Right renal pelvis (tissue), 4 donors: ENCODE results near the gene TGFBR3L. TPM values are rescaled to one million over a fixed set of nuclear protein-coding genes. Genes with fewer than 3 reads are reported as not detected.
"Not testable (repeated sequence)": the region's sequence is repeated elsewhere in the genome, so short reads cannot be mapped to it uniquely, and the experiment has no call there.

Source experiments
- DNase-seq, 4 donors: peaks; one replicate each; pipeline ENCODE4 v3.0.0-alpha.2; 2013; ENCODE audit warnings: low read depth in 4 of 4, low spot score in 3 of 4, missing footprints in 1 of 4
- polyA plus RNA-seq, 4 donors: library from polyadenylated mRNA; unstranded; fragments of 120-200 nt; gene quantifications; one replicate each; pipeline ENCODE4 v1.2.1, GENCODE V29; 2013; ENCODE audit not compliant: insufficient read length in 4 of 4

The TGFBR3L gene
- polyA plus RNA-seq, 4 donors = 0.28 to 1.1 (median 0.60) TPM

DNA sequence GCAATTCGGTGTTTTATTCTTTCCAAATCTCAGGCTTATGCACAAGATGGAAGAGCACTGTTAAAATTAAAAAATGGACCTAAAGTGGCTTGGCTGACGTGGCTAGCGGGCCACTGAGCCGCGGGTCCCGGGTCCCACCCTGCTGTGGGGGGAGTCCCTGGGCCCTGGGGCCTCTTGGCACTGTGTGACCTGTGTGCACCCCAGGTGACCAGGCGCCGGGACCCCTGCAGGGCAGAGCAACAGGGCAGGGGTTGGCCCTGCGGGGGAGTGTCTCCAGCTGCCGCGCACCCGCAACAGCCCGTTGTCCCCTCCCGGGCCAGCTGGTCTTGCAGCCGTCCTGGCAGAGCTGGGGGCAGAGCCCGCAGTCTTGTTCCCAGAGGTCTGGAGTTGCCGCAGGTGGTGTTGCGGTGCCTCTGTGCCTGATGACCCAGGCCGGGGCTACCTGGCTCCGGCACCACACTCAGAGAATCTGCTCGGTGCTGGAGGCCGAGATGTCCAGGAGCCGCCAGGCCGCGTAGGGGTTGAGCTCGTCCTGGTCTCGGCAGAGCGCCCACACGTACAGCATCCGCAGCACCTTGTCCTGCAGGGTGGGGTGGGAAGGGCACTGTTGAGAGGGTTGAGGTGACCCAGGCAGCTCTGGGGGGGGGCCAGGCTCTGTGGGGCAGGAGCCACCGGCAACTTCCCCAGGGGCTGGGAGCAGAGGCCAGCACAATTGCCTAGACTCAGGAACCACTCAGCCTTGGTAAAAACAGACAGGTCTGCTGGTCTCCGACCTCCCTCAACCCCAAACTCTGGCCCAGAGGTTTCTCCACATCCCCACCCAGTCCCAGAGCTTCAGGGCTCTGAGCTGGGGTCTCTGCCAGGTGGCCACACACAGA, 12.3 kb downstream of the TGFBR3L start:
- no peak for DNase-seq

DNA sequence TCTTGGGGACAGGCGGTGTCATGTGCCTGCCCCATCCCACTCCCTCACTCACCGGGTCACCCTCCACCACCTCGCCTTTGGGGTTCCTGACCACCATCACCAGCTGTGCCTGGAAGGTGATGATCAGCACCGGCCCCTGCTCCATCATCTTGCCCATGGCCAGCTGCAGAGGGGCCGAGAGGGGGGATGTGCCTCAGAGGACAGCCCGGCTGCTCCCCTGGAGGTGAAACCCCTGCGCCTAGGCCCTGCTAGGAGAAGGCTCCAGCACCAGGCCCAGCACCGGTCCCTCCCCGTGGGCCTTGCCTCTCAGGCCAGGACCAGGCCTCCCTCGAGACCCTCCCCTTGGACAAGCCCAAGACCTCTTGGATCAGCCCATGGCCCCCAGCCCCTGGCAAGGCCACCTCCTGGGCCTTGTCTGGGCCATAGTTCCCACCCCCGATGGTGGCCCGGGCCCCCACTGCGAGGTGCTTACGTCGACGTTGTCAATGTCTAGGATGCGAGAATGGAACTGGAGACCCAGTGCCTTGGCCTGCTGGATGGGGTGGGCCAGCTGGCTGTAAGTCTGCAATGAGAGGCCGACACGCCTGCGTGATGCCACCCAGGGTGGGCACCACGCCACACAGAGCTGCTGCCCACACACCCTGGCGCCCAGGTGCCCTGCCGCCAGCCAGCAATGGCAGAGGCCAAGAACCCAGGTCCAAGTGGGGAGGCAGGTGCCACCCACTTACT, 13.1 kb downstream of the TGFBR3L start:
- DNase-seq = no peak

GRCh38 chr19:7928334-7928706, 13.7 kb downstream of the TGFBR3L start:
- no peak for DNase-seq

- no peak for DNase-seq
Measured at GRCh38 chr19:7928741-7929701, 14.4 kb downstream of the TGFBR3L start.

GRCh38 chr19:7930030-7930429, 15.4 kb downstream of the TGFBR3L start:
- DNase-seq = not testable (repeated sequence)

DNA sequence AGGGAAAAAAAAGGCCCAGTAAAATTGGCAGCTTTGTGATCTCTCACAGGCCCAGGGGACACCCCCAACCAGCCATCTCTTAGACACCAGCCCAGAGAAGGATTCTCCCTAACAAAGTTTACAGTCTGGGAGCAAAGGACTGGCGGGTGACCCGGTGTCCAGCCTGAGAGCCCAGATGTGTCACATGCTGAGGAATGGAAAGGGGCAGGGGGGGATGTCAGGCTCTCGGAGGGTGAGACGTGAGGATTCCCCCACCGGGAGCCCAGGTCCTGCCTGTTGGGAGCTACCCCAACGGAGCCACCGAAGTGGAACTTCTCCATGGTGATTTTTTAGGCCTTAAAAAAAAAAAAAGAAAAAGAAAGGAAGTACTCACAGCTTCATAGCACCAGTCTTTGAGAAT, 16.1 kb downstream of the TGFBR3L start:
- DNase-seq = no peak

- DNase-seq = no peak
Measured at GRCh38 chr19:7931221-7932061, 16.8 kb downstream of the TGFBR3L start.

GRCh38 chr19:7932276-7932929, 17.8 kb downstream of the TGFBR3L start:
- no peak for DNase-seq

DNA sequence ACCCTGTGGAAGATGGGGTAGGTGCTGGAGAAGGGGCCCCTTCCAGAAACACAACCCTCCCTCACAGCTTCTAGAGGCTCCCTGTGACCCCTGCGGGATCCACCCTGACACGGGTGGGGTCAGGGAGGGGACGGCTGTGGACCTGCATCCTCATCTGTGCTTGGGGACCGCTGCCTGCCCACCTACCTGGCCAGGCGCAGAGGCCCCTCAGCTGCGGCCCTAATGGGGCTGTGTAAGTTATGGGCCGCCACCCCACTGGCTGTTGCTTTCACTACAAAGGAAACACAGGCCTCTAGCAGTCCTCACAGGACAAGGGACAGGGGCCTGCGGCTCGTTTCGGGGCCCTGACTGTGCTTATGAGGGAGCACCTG, 18.3 kb downstream of the TGFBR3L start:
- no peak for DNase-seq

GRCh38 chr19:7933411-7933810, 18.8 kb downstream of the TGFBR3L start:
- no peak for DNase-seq

DNA sequence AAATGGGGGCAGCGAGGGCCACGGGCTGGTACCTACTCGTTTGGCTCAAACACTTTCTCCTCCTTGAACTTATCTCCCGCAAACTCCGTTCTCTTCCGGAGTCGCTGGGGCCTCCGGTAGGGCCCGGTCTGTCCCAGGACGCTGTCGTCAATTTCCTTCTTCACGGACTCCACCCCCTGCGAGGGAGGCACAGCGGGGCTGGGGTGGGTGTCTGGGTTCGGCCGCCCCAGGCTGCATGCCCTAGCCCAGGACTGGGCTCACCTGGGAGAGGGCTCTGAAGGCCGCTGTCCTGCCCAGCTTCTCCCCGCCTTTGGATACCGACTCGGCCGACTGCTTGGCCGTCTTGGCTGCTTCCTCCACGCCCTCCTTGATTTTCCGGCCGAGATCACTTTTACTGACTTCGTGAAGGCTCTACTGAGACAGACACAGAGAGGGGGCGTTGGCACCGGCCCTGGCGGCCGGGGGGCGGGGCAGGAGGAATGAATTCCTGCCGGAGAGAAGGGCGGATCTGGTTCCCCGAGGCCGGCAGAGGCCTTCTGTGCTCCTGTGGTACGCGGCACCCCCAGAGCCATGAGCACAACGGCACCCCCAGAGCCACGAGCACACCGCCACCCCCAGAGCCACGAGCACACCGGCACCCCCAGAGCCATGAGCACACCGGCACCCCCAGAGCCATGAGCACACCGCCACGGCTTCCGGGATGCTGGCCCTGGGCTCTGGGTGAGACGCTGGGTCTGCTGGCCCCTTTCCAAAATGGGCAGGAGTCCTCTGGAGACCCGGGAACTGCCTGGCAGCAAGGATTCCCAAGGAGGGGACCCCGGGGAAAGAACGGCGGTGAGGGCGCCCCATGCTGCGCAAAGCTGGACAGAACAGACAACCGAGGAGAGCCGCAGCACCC, 19.4 kb downstream of the TGFBR3L start:
- DNase-seq = no peak

- no peak for DNase-seq
Measured at GRCh38 chr19:7934766-7935165, 20.1 kb downstream of the TGFBR3L start.

DNA sequence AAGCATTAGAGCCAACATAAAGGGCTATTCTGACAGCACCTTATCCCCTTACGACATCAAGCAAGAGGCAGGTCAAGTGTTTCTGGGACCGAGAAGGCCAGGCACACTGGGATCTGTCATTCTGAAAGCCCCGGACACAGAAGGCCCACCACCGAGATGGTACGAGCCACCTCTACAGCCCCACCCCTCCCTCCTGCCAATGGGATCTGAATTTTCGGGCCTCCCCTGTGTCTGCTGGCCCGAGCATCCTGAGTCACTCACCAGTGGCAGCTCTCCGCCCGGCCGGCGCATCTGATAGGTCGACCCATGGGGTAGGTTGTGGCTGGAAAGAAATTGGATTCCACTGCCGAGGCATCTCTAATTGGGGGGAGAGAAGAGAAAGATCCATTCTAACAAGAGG, 26.2 kb downstream of the TGFBR3L start:
- DNase-seq = no peak

DNA sequence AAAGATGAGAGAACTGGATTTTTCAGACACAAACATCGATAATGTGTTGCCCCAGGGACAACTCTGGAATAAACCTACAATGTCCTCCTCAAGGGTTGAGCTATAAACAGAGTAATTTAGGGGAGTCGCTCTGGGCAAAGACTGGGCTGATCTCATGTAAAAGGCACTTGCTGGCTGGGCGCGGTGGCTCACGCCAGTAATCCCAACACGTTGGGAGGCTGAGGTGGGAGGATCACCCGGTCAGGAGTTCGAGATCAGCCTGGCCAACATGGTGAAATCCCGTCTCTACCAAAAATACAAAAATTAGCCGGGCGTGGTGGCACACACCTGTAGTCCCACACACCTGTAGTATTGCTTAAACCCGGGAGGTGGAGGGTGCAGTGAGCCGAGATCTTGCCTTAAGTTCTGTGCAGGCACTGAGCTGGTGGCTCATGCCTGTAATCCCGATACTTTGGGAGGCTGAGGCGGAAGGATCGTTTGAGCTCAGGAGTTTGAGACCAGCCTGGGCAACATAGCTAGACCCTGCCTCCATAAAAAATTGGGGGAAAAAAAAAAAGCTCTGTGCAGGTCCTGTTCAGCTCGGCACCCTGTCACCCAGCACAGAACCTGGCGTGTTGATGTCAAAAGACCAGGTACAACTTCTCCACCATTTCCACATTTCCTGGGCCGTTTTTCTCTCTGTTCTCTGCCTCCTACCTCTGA, 27.4 kb downstream of the TGFBR3L start:
- no peak for DNase-seq

GRCh38 chr19:7942981-7943443, 28.4 kb downstream of the TGFBR3L start:
- no peak for DNase-seq

DNA sequence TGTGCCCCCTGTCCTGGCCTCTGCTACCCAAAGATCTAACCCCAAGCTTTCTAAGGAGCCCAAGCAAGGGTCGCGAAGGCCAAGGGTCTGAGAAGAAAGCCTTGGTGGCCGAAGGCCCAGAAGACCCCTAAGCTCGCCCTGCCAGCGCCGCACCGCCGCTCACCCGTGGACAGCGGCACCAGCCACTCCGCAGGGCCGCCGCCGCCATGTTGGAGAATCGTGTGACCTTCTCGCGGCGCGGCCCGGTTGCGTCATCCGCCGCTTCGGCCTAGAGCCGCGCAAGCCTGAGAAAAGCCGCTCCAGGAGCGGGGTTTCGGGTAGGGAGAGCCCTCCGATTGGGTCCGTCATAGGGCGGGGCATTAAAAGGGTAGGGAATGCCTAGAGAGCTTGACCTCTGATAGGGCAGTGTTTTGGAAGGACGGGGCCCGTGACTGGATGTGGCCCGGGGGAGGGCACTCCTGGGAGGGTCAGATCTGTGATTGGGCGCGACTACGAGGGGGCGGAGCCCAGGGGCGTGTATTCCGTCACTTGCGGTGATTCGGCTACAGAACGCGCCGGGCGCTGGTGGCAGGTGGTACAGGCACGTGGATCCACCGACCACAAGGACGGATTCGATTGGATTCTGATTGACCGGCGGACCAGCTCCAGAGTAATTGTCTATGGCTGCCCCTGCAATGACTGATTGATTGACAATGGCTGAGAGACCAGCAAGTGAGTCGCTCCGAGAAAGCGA, 29.0 kb downstream of the TGFBR3L start, which contains the start of gene TIMM44:
Gene TIMM44 (minus strand): TSS at position 223 of the 733 bp plus-strand sequence. CDS start 15 bp downstream, at position 208.
- peak; percentile 97 to 98 (median 97) for DNase-seq
